Retinal pigment epithelial cell (primary cell): ENCODE measurements around the gene E2F8.

Experiments
- DNase-seq: peaks from one replicate; pipeline ENCODE4 v3.0.0-alpha.2; 2010; ENCODE audit warnings: low read depth
- H3K4me3 ChIP-seq: 2 replicates; pipeline ENCODE4 v1.5.1; 2011; ENCODE audit warnings: mild to moderate bottlenecking, low read length, control low read depth, moderate library complexity
- TF ChIP-seq, protein P1 (sequence below): conservative IDR thresholded peaks from 2 replicates; pipeline ENCODE4 v1.5.1; 2011; ENCODE audit warnings: low read depth, low read length, control low read depth, inconsistent platforms

E2F8 gene

DNA sequence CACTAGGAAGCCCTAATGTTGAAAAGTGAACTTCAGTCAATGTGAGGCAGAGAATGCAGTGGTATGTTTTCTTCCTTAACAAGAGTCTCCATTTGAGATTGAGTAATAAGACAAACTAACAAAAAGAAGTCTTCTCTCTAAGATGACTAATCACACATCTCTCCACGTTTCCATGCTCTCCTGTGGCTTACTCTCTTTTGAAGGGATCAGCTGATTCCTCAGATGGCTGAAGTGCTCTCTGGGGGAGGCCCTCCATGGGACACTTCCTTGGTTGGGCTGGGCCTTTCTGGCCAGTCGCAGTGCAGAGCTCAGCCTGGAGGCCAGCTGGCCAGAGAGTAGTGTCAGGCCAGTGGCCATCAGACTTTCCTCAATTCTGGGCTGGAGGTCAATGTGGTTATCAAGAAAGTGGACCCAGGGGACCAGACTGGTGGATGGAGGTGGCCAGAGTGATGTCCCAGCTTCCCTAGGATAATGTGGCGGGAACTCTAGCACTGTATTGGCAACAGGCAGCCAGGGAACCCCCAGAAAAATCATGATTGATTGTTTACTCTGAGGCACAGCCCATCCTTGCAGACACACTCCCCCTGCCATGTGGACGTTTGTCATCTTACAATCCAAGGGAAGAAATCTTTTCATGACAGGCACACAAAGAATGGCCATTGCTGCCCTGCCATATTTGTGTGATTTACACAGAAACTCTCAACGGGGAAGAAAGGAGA, 53.5 kb downstream of the E2F8 start:
- DNase-seq, result no peak
- H3K4me3 ChIP-seq, result no peak overlapping the region
- TF ChIP-seq, protein P1, sequence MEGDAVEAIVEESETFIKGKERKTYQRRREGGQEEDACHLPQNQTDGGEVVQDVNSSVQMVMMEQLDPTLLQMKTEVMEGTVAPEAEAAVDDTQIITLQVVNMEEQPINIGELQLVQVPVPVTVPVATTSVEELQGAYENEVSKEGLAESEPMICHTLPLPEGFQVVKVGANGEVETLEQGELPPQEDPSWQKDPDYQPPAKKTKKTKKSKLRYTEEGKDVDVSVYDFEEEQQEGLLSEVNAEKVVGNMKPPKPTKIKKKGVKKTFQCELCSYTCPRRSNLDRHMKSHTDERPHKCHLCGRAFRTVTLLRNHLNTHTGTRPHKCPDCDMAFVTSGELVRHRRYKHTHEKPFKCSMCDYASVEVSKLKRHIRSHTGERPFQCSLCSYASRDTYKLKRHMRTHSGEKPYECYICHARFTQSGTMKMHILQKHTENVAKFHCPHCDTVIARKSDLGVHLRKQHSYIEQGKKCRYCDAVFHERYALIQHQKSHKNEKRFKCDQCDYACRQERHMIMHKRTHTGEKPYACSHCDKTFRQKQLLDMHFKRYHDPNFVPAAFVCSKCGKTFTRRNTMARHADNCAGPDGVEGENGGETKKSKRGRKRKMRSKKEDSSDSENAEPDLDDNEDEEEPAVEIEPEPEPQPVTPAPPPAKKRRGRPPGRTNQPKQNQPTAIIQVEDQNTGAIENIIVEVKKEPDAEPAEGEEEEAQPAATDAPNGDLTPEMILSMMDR, result no peak

DNA sequence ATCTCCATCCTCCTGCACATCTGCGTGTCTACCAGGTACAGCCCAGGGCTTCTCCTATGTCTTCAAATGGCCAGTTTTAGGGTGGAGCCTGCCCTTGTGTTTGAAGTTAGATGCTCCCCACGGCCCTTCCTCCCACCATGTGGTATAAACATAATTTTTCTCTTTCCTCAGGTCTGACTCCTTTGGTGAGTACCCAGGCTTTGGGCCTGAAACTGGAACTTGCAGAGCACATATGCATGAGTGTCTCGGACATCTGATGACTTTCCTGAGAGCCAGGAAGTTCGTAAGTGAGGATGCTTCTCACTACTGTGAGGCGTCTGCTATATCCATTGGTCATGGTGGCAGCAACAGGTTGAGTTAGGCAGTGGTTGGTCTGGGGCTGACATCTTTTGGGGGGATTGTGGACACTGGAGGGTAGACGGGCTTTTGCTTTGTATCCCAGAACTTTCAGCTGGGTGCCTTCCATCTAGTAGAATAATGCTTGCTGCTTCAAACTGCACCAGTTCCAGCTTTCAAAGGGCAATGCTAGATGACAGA, 55.2 kb downstream of the E2F8 start:
- DNase-seq, result no peak
- no peak overlapping the region for H3K4me3 ChIP-seq
- TF ChIP-seq, protein P1, result no peak

DNA sequence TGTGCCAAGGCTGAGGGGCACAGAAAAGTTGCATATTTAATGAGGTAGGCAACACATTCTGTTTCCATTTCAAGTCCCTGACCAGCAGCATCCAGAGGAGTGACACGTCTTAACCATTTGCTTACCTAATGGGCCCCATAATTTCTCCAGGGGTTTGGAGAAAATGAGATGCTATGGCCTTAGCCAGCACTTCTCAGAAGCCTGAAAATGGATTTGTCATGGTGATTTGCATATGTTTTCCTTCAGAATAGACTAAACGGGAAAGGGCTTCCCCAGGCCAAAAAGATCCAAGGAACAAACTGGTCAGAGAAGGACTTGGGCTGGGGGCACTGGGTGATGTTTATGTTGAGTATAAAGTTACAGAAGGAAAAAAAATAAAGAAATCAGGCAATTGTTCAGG, 55.7 kb downstream of the E2F8 start:
- DNase-seq, result no peak
- TF ChIP-seq, protein P1, result no peak
- H3K4me3 ChIP-seq, result no peak overlapping the region

DNA sequence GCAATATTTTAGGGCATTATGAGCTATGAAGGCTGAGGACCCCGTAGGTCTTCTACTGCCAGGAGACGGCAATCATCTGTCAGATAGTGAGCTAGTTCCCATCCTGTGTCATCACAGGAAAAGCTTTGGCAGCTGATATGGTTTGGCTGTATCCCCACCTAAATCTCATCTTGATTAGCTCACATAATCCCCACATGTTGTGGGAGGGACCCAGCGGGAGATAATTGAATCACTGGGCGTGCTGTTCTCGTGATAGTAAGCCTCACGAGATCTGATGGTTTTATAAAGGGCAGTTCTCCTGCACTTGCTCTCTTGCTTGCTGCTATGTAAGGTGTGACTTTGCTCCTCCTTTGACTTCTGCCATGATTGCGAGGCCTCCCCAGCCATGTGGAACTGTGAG, 57.1 kb downstream of the E2F8 start:
- H3K4me3 ChIP-seq, result no peak overlapping the region
- no peak for DNase-seq
- TF ChIP-seq, protein P1, result no peak

DNA sequence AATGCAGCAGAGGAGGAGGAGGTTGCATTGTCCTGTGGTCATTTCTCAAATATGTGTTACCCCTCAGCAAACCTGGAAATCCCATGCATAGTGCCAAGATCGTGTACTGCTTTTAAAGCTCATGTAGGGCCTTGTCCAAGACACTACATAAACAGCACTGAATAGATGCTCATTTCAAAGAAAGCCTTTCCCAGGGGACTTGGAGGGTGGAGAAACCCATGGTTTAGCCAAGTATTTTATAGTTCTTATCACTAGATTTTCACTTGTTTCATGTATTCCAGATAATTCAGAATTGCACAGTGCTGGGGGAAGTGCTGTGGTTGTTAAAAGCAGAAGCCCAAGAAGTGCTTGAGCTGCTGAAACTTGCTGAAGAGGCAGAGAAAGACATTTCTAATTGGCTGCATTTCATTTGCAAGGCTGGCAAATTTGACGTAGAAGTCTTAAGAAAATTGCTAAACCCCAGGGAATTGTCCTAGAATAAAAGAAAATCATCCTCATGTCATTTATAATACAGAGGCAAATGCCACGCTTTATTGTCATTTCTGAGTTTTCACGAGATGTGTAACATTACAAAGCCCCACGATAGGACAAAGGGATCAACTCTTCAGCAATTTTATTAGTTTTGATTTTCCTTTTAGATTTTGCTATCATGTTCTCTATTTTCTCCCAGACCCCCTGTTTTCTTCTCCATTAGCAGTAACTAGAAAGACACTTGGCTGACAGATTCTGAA, 59.0 kb downstream of the E2F8 start:
- TF ChIP-seq, protein P1, result no peak
- no peak for DNase-seq
- no peak overlapping the region for H3K4me3 ChIP-seq

DNA sequence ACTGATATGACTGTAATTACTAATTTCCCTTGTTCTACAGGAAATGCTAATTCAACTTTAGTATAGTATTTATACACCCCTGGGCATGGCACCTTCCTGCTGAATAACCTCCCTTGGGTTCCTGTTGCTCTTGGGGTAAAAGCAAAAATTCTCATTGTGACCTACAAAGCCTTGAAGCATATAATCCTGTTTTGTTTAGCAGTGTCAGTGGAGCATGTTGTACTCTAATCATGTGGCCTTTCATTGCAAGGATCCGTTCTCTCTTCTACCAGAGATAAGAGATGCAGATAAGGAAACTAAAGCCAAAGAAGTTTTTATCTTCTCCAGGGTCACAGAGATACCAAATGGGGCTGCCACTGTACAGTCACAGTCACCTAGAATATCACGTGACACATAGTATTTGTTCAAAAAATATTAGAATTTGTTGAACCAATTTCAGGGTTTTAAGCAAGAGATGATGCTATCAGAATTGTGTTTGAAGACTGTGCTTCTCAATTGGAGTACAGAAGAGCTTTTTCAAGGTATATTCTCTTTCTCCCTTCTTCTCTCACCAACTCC, 64.0 kb downstream of the E2F8 start:
- DNase-seq, result no peak
- no peak overlapping the region for H3K4me3 ChIP-seq
- TF ChIP-seq, protein P1, result no peak
